Neural cell (in vitro differentiated cells): ENCODE measurements around the gene TRIM62. TPM values are rescaled to one million over a fixed set of nuclear protein-coding genes. Genes with fewer than 3 reads are reported as not detected.

Experiments
- H2AFZ ChIP-seq: fragments of 200-600, 300-800 bp; sonication (generic), shearing (Covaris generic); 2 replicates; pipeline ENCODE4 v1.6.0; 2014; ENCODE audit warnings: low read depth, mild to moderate bottlenecking, antibody characterized with exemption, low read length, moderate library complexity
- H3F3A ChIP-seq: fragments of 200-600 bp; shearing (Covaris generic); 2 replicates; pipeline ENCODE4 v1.6.1; 2016; ENCODE audit warnings: mild to moderate bottlenecking, moderate library complexity, mixed read lengths, antibody characterized with exemption, low read length; ENCODE audit not compliant: insufficient read depth, poor library complexity, severe bottlenecking
- H3K27ac ChIP-seq: fragments of 200-600, 300-800 bp; sonication (generic), shearing (Covaris generic); 2 replicates; pipeline ENCODE4 v1.5.1; 2014; ENCODE audit warnings: mild to moderate bottlenecking, low read length, moderate library complexity
- H3K27me3 ChIP-seq: fragments of 300-800, 200-600 bp; sonication (generic), shearing (Covaris generic); 2 replicates; pipeline ENCODE4 v1.6.0; 2014; ENCODE audit warnings: mild to moderate bottlenecking, low read depth, low read length, moderate library complexity; ENCODE audit not compliant: insufficient read depth
- H3K36me3 ChIP-seq: fragments of 300-800, 200-600 bp; sonication (generic), shearing (Covaris generic); 2 replicates; pipeline ENCODE4 v1.5.1; 2014; ENCODE audit warnings: mild to moderate bottlenecking, antibody characterized with exemption, low read length, moderate library complexity; ENCODE audit not compliant: insufficient read depth
- H3K4me2 ChIP-seq: fragments of 300-800, 200-600 bp; sonication (generic), shearing (Covaris generic); 2 replicates; pipeline ENCODE4 v1.6.0; 2014; ENCODE audit warnings: mild to moderate bottlenecking, low read length
- H3K4me3 ChIP-seq: fragments of 300-800, 200-600 bp; sonication (generic), shearing (Covaris generic); 2 replicates; pipeline ENCODE4 v1.5.1; 2014; ENCODE audit warnings: mild to moderate bottlenecking, low read length, moderate library complexity
- H3K79me2 ChIP-seq: fragments of 200-600 bp; shearing (Covaris generic); replicated peaks from 2 replicates; pipeline ENCODE4 v1.6.0; 2014; ENCODE audit warnings: mild to moderate bottlenecking, low read length, moderate library complexity; ENCODE audit not compliant: insufficient read depth
- H3K9ac ChIP-seq: fragments of 300-800, 200-600 bp; sonication (generic), shearing (Covaris generic); 2 replicates; pipeline ENCODE4 v1.6.1; 2016; ENCODE audit warnings: mild to moderate bottlenecking, low read length, mixed read lengths
- H3K9me2 ChIP-seq: fragments of 200-600 bp; shearing (Covaris generic); 2 replicates; pipeline ENCODE4 v1.6.1; 2016; ENCODE audit warnings: mild to moderate bottlenecking, low read length, mixed read lengths; ENCODE audit not compliant: insufficient read depth
- H3K9me3 ChIP-seq: fragments of 200-600, 300-800 bp; sonication (generic), shearing (Covaris generic); 2 replicates; pipeline ENCODE4 v1.6.1; 2016; ENCODE audit warnings: mild to moderate bottlenecking, mixed run types, low read length, moderate library complexity, mixed read lengths
- H4K20me1 ChIP-seq: fragments of 200-600 bp; shearing (Covaris generic); 2 replicates; pipeline ENCODE4 v1.6.1; 2016; ENCODE audit warnings: mild to moderate bottlenecking, mixed run types; ENCODE audit not compliant: insufficient read depth
- EP300 ChIP-seq: fragments of 450-650 bp; conservative IDR thresholded peaks from 2 replicates; pipeline ENCODE4 v1.6.1; 2014; ENCODE audit warnings: antibody characterized with exemption, mild to moderate bottlenecking, moderate library complexity; ENCODE audit not compliant: poor library complexity, severe bottlenecking
- EZH2 ChIP-seq: fragments of 200-600, 300-800 bp; shearing (Covaris generic), sonication (generic); IDR thresholded peaks from 2 replicates; pipeline ENCODE4 v1.6.1; 2014; ENCODE audit warnings: antibody characterized with exemption, low read length, borderline replicate concordance, mild to moderate bottlenecking; ENCODE audit not compliant: insufficient read depth, poor library complexity, severe bottlenecking
- MXI1 ChIP-seq: fragments of 450-650 bp; conservative IDR thresholded peaks from 2 replicates; pipeline ENCODE4 v1.6.1; 2014; ENCODE audit warnings: antibody characterized with exemption, mild to moderate bottlenecking; ENCODE audit not compliant: poor library complexity, severe bottlenecking
- POLR2AphosphoS5 ChIP-seq: IDR thresholded peaks from 2 replicates; pipeline ENCODE4 v1.6.1; 2012
- RAD21 ChIP-seq: fragments of 450-650 bp; conservative IDR thresholded peaks from 2 replicates; pipeline ENCODE4 v1.6.1; 2014; ENCODE audit warnings: antibody characterized with exemption, mild to moderate bottlenecking, moderate library complexity
- SMC3 ChIP-seq: fragments of 450-650 bp; conservative IDR thresholded peaks from 2 replicates; pipeline ENCODE4 v1.6.1; 2014; ENCODE audit warnings: antibody characterized with exemption, mild to moderate bottlenecking, moderate library complexity; ENCODE audit not compliant: poor library complexity
- TAF1 ChIP-seq: IDR thresholded peaks from 2 replicates; pipeline ENCODE4 v1.6.1; 2012; ENCODE audit warnings: low read depth
- polyA plus RNA-seq: library from polyadenylated mRNA; depleted of rRNA; stranded (reverse); fragments of >200 nt; gene quantifications from 2 replicates; pipeline ENCODE4 v1.2.3, GENCODE V29; 2014
- TF ChIP-seq, protein P1 (sequence below): IDR thresholded peaks from 2 replicates; pipeline ENCODE4 v1.6.1; 2012; ENCODE audit warnings: borderline replicate concordance
- TF ChIP-seq, protein P2 (sequence below): fragments of 450-650 bp; IDR thresholded peaks from 2 replicates; pipeline ENCODE4 v1.5.1; 2014; ENCODE audit warnings: antibody characterized with exemption, mild to moderate bottlenecking, moderate library complexity; ENCODE audit not compliant: poor library complexity, severe bottlenecking

Gene TRIM62
- polyA plus RNA-seq, 1 donor from 2014 or later: 4.3 TPM

DNA sequence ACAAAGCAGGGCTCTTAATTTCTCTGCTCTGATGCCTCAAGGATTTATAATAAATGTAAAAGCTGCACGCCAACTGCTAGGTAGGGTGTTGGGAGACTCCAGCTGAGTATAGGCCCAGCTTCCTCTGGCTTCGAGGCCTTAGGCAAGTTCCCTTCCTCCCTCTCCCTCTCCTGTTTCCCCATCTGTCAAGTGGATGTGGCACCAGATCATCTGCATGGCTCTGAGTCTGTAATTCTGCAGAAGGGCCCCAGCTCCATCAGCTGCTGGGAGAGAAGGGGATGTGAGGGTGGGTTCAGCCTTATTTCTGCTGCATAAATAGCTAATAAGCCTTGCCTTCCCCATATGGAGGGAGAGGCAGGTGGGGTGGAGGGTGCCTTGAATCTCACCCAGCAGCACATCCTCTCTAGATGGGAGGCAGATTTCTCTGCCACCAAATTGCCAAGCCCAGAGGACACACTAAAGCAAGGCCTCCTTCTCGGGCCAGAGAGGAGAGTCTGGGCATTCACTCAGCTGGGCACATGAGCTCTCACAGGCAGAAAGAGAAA lies 3.8 kb downstream of the TRIM62 start:
- H3K4me3 ChIP-seq: no peak overlapping the region
- H3K79me2 ChIP-seq: no peaks in the 10 kb centered on the region
- no peak overlapping the region for H3K4me2 ChIP-seq
- no peaks in the 10 kb centered on the region for H3F3A ChIP-seq
- H3K9ac ChIP-seq: no peak overlapping the region
- no peaks in the 10 kb centered on the region for H4K20me1 ChIP-seq
- no peak overlapping the region for H3K27ac ChIP-seq
- no peaks in the 10 kb centered on the region for H3K9me3 ChIP-seq
- H3K27me3 ChIP-seq: no peaks in the 10 kb centered on the region
- TF ChIP-seq EP300 (no peak), TAF1 (no peak), MXI1 (no peak), RAD21 (no peak), EZH2 (no peak), POLR2AphosphoS5 (no peak), SMC3 (no peak)
- TF ChIP-seq, protein P1, sequence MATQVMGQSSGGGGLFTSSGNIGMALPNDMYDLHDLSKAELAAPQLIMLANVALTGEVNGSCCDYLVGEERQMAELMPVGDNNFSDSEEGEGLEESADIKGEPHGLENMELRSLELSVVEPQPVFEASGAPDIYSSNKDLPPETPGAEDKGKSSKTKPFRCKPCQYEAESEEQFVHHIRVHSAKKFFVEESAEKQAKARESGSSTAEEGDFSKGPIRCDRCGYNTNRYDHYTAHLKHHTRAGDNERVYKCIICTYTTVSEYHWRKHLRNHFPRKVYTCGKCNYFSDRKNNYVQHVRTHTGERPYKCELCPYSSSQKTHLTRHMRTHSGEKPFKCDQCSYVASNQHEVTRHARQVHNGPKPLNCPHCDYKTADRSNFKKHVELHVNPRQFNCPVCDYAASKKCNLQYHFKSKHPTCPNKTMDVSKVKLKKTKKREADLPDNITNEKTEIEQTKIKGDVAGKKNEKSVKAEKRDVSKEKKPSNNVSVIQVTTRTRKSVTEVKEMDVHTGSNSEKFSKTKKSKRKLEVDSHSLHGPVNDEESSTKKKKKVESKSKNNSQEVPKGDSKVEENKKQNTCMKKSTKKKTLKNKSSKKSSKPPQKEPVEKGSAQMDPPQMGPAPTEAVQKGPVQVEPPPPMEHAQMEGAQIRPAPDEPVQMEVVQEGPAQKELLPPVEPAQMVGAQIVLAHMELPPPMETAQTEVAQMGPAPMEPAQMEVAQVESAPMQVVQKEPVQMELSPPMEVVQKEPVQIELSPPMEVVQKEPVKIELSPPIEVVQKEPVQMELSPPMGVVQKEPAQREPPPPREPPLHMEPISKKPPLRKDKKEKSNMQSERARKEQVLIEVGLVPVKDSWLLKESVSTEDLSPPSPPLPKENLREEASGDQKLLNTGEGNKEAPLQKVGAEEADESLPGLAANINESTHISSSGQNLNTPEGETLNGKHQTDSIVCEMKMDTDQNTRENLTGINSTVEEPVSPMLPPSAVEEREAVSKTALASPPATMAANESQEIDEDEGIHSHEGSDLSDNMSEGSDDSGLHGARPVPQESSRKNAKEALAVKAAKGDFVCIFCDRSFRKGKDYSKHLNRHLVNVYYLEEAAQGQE: no peak
- TF ChIP-seq, protein P2, sequence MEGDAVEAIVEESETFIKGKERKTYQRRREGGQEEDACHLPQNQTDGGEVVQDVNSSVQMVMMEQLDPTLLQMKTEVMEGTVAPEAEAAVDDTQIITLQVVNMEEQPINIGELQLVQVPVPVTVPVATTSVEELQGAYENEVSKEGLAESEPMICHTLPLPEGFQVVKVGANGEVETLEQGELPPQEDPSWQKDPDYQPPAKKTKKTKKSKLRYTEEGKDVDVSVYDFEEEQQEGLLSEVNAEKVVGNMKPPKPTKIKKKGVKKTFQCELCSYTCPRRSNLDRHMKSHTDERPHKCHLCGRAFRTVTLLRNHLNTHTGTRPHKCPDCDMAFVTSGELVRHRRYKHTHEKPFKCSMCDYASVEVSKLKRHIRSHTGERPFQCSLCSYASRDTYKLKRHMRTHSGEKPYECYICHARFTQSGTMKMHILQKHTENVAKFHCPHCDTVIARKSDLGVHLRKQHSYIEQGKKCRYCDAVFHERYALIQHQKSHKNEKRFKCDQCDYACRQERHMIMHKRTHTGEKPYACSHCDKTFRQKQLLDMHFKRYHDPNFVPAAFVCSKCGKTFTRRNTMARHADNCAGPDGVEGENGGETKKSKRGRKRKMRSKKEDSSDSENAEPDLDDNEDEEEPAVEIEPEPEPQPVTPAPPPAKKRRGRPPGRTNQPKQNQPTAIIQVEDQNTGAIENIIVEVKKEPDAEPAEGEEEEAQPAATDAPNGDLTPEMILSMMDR: no peak
- H3K36me3 ChIP-seq: no peaks in the 10 kb centered on the region
- no peaks in the 10 kb centered on the region for H3K9me2 ChIP-seq
- no peak overlapping the region for H2AFZ ChIP-seq

DNA sequence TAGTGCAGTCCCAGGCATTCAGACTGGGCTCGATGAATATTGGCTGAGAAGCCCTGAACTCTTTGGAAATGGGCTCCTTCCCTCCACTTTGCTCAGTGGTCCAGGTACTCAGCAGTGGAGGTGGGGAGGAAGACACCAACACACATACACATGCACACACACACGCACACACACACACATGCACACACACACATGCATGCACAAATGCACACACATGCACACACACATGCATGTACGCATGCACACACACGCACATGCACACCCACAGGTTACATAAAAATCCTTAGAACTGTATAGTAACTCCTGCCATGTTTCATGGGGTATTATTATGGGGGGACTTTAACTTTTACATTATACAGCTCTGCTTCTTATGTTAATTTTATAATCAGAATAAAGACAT lies 5.0 kb downstream of the TRIM62 start:
- Histone ChIP-seq H3K9ac (no peak overlapping the region), H3K9me3 (no peaks in the 10 kb centered on the region), H3K4me3 (no peak overlapping the region), H3K27me3 (no peaks in the 10 kb centered on the region), H3K9me2 (no peaks in the 10 kb centered on the region), H2AFZ (no peak overlapping the region), H4K20me1 (no peaks in the 10 kb centered on the region), H3K4me2 (no peak overlapping the region), H3K36me3 (no peaks in the 10 kb centered on the region), H3K27ac (no peak overlapping the region), H3K79me2 (no peaks in the 10 kb centered on the region), H3F3A (no peaks in the 10 kb centered on the region)
- TF ChIP-seq TAF1: no peak
- TF ChIP-seq, protein P1: no peak
- no peak for TF ChIP-seq EZH2
- TF ChIP-seq EP300: no peak
- TF ChIP-seq MXI1: no peak
- no peak for TF ChIP-seq RAD21
- TF ChIP-seq POLR2AphosphoS5: no peak
- no peak for TF ChIP-seq SMC3
- TF ChIP-seq, protein P2: no peak
